NOMO-1 (cell line): ENCODE results near the gene KIF19.

Source experiments
- DNase-seq, 2 experiments: peaks; one replicate each; lab custom pipeline; 2025; ENCODE audit not compliant: unreplicated experiment in 2 of 2; lab: John Stamatoyannopoulos, UW

KIF19 gene

DNA sequence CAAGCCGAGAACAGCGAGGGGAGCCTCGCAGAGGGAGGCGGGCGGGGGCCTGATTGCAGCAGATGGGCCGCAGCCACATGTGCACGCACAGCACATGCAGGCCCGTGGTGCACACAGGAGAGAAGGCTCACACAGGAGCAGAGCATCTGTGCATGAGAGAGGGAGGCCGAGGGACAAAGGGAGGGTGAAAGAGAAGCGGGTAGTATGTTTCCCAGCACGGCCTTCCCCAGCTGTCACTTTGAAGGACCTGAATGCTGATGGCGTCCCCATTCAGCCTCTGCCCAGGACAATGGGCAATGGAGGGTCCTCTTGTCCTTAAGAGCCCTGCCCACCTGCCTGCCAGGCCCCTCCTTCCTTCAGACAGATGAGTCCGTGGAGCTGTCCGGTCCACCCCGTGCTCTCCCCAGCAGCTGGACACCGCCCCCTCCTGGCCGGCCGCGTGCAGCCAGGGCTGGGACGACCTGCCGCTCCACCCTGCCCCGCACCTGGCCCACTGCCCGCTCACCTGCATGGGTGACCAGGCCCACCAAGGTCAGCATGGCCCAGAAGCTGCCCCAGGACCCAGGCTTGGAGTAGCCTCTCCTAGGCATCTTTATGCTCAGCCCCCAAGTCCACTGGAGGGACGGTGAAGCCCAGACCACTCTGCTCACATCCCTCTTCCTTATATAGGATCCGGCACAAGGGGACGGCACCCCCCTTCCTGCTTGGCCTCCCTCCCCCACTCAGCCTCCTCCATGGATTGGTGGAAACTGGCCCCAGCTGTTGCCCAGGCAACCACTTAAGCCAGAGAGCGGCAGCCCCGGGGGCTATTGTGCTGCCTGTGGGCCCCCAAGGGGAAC, 35.4 kb downstream of the KIF19 start, which contains the start of gene BTBD17:
Gene BTBD17 (minus strand): TSS at position 639 of the 839 bp plus-strand sequence. CDS start 49 bp downstream, at position 590.
- no peak for DNase-seq

DNA sequence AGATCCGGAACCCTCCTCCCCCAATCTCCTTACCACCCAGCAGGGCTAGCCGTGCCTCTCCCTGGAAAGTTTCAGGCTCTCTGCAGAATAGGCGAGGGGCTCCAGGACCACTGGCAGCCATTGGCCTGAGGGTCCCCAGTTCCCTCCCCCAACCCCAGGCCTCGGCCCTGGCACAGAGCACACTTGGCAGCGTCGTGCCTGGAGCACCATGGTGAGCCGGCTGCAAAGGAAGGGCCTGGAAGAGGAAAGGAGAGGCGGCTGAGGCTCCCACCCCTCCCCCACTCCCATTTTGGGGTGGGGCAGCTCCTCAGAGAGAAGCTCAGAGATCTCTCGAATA, 36.0 kb downstream of the KIF19 start:
- no peak for DNase-seq

DNA sequence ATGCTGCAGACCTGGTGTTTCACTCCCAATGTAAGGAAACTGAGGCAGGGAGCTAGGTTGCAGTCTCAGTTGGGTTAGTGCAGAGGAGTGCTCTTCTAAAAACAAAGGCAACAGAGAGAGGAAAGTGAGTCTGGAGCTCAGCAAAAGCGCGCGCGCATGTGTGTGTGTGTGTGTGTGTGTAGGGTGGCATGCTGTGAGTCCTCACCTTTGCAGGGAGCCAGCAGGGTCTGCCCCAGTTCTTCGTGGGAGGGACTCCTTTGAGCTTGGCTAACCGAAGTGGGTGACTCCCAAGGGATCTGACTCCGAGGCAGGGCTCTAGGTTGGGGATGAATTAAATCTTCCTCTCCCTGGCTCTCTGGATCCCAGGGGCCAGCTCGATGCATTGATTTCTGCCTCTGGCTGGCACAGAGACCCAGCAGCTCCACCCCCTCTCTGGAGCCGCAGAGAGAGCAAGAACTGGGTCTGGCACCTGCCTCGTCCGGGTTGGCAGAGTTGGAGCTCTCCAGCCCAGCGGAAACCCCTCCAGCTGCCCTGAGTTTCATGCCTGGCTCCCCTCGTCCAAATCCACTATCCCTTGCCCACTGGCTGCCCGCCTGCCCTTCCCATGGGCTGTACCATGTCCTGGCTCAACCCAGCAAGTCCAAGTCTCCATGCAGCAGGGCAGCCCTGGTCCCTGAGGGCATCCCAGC, 36.9 kb downstream of the KIF19 start:
- DNase-seq, result no peak

DNA sequence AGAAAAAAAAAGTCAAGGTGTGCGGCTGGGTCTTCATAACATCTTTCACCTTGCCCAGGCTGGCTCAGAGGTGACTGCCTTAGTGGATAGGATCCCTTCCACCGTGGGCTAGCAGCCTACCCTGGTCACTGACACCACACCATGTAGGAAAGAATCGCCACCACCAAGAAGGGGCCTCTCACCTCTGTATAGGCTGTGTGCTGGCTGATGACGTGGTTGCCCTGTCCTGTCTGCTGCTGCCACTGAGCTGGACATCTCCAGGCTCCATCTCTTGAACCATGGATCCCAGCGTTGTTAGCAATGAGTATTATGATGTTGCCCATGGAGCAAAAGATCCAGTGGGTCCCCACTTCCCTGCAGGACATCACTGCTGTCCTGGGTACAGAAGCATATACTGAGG, 41.2 kb downstream of the KIF19 start, which contains the start of gene GPR142:
Gene GPR142 (plus strand): TSS at position 301 of the 400 bp plus-strand sequence. CDS start 2,035 bp downstream, outside the sequence.
- no peak for DNase-seq

DNA sequence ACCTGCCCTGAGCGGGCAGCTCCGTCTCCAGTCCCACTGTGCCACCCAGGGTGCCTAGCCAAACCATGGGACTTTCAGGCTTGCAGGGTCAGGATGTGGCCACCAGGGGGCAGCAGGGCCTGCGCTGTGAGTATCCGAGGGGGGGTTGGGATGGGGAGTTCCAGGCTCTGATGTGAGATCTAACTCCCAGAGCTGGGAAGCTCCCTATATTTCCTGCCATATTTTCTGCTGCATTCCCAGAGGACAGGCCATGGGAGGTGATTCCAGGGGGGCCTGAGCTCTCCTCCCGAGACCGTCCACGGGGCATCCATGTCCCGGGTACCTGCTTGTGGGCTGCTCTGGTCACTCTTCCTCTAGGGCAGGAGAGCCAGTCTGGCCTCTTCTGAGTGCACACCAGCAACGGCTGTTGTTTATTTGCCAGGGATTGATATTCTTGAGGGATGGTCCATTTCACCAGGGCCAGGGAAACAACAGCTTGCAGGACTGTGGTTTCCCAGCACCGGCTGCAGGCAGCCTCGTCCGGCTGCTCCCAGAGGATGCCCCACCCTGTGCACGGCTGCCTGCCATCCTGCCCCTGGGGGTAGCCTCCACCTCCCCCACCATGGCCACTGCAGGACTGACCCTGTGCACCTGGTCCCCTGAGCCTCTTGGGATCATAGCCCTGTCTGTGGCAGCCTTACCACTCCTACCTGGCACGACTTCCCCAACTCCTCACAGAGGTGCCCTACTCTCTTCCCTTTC, 42.5 kb downstream of the KIF19 start:
- peak in 1 of 2 experiments; percentile 24 for DNase-seq

DNA sequence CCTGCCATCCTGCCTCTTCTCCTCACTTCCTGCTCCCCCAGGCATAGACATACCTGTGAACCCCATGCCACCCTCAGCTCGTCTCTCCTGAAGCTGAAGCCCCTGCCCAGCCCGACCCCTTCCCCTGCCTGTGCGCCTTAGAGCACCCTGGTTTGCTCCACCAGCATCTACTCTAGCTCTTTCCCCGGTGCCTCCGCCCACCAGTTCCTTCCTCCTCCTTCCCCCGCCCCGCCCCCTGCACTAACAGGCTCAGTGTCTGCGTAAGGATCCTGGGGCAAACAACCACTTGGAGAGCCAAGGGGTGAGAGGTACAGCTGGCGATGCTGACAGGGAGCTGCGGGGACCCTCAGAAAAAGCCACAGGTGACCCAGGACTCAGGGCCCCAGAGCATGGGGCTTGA, 43.2 kb downstream of the KIF19 start:
- peak; percentile 23 to 62 for DNase-seq

DNA sequence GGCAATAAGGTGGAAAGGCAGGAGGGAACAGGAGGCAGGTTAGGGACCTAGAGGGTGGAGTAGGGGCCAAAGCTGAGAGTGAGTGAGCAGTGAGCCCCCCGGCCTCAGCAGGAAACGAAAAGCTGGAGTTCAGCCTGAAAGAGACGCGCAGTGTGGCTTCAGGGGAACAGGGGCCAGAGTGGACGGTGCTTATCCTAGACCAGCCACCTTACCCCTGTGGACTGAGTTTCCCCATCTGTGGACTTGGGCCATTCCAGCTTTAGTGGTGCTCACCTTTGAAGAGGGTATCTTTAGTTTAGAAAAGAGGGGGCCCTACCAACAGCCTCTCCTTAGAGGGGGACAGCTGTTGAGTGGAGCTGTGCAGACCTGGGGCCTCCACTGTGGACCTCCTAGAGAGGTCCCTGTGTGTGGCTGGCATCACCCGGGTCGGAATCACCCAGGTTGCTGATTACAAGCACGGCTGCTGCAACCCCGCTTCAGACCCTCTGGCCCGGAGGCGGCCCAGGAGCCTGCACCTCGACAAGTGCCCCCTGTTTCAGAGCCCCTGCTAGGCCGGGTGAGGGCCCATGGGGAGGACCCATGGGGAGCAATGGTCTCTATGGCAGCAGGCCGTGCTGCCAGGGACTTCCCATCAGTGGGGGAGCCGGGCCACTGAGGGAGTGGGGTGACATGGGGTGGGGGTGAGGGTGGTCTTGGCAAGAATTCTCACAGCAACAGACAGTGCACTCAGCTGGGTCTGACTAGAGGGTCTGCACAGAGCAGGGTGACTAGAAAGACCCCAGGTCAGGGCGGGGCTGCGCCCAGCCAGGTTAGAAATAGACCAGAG, 43.9 kb downstream of the KIF19 start:
- no peak for DNase-seq

DNA sequence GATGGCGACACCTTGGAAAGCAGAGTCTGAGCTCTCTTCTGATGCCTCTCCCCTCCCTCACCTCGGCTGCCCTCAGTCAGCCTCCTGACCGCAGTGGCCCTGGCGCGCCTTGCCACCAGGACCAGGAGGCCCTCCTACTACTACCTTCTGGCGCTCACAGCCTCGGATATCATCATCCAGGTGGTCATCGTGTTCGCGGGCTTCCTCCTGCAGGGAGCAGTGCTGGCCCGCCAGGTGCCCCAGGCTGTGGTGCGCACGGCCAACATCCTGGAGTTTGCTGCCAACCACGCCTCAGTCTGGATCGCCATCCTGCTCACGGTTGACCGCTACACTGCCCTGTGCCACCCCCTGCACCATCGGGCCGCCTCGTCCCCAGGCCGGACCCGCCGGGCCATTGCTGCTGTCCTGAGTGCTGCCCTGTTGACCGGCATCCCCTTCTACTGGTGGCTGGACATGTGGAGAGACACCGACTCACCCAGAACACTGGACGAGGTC, 45.7 kb downstream of the KIF19 start:
- DNase-seq, result no peak

DNA sequence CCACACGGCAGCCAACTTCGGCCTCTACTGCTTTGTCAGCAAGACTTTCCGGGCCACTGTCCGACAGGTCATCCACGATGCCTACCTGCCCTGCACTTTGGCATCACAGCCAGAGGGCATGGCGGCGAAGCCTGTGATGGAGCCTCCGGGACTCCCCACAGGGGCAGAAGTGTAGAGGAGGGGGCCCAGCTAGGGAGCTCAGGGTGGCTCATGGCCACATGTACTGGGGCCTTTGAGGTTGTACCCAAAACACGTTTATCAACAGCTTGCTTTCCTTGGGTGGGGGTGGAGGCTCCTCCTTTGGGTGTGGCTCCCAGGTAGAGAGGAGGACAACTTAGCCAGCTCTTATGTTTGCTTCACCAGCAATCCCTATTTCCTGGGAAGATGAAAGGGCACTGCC, 46.4 kb downstream of the KIF19 start:
- no peak for DNase-seq

DNA sequence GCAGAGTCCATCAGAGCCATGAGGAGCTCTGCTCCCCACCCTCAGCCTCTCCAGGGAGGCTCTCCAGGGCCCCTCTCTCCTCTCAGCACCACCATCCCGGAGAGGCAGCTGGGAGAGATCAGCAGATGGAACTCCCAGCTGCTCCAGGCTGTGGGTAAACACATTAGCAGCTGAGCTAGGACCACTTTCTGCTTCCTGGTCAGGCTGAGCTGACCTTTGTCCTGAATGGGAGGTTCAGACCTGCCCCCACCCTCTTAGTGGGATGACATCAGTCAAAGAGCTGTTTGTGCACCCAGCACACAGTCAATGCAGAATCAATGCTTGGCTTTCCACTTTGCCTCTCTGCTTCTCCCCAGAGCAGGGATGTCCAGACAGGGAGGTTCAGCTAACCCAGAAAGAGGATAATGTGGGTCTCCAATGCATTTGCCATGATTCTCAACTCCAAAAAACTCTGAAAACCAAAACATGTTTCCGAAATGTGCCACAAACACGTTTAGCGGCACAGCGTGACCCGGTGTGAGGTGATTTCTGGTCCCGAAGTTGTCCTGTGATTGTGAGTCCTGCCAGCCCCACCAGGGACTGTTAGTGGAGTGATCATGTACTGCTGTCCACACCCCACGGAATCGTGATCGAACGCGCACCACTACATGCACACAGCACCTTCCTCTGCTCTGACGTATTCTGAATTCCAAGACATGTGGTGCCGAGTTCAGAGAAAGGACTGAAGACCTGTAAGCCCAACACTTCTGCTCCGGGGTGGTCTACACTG, 48.0 kb downstream of the KIF19 start:
- DNase-seq, result no peak

DNA sequence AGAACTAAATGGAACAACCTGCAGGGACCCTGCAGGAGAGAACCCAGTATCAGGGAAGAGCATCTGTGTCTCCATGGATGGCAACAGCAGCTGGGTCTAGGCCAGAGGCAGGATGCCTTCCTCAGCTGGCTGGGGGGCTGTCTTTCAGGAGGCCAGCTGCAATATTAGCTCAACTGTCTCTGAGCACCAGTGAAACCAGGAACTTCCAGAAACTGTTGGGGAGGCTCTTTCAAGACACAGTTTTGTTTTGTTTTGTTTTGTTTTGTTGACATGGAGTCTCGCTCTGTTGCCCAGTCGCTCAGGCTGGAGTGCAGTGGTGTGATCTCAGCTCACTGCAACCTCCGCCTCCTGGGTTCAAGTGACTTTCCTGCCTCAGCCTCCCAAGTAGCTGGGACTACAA, 48.8 kb downstream of the KIF19 start:
- no peak for DNase-seq

DNA sequence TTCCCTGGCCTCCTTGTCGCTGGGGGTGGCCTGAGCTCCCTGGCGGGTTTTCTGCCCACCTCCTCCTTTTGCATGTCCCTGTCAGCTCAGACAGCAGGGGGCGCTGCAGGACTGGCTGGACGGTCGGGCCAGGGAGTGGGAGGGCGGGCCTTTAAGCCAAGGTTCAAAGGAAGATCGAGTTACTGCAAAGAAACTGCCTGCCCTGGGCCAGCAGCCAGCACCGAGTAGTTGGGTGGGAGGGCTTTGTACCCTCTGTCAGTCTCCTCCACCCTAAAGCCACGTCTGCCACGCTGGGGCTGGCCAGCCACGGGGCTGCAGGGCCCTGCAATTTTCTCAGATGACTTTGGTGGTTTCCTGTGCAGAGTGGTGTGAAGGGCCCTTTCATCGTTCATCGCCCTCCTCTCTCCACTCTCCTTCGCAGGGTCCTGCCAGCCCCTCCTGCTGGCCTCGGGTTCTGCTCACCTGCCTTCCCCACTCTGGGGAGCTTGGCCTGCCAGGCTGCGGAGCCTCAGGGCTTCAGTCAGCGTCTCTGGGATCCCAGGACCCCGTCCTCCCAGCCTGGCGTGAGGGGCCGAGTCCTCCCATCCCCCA, 53.6 kb downstream of the KIF19 start:
- peak; percentile 70 to 75 for DNase-seq

DNA sequence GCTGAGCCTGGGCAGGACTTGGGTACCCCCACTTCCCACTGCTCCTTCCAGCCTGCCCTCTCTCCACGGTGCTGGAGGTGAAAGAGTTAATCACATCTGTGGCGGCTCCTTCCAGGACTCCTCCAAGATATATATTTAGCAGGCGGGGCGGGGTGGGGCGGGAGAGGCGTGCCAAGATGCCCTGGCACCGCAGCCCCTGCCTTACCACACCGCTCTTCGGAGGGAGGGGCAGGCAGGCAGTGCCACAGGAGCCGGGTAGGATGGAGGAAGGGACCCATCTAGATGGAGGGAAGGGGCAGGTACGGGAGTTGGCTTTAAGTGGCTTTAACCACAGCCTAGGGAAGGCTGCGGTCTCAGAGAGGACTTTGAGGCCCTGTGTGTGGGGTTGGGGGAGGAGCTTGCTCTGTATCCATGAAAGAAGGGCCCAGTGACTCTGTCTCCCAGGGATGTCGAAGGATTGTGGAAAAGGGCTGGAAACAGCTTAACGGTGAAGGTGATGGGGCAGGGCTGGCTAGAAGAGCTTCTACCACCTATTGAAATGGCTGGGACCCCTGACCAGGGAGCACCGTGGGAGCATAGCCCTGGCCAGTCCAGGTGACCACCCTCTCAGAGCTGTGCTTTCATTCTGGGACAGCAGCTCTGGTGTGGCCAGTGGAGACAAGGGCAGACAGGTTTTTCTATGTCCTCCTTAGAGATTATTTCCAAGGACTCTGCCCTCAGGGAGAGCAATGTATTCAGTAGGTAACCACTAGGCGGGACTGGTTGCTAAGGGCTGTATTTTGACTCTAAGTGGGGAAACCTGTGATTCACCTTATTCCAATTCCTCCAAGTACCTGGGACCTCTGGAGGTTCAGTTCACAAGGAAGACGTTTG, 54.3 kb downstream of the KIF19 start:
- DNase-seq, result no peak

DNA sequence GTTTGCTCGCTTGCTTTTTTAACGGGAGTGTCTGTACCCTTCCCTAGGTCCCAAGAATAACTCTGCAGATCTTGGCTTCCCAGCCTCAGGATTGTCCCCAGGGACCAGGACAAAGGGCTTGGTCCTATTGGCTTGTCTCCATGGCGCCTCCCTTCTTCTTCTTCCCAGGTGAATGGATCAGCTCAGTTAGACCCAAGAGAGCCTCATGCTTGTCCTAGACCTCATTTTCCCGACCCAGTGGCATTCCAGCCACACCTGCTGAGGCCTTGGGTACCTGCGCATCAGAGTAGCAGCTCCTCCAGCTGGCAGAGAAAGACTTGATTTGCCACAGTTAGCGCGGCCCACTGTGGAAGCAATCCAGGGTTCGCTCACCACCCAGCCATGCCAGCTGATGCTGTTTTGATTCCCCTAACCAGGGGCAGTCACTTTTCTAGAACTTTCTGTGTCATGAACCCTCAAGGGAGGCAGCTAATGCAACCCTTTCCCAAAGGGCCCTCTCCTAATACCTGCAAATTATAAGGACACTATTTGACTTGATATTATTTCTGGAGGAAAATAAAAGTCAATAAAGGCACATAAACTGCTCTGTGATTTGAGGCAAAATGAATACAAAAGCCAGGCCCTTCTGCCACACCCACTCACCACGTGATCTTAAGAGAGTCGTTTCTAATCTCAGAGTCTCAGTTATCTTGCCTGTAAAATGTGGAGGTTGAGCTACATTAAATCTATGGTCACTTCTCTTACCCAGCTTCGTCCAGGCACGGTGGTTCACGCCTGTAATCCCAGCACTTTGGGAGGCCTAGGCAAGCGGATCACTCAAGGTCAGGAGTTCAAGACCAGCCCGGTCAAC, 55.2 kb downstream of the KIF19 start:
- DNase-seq, result no peak

DNA sequence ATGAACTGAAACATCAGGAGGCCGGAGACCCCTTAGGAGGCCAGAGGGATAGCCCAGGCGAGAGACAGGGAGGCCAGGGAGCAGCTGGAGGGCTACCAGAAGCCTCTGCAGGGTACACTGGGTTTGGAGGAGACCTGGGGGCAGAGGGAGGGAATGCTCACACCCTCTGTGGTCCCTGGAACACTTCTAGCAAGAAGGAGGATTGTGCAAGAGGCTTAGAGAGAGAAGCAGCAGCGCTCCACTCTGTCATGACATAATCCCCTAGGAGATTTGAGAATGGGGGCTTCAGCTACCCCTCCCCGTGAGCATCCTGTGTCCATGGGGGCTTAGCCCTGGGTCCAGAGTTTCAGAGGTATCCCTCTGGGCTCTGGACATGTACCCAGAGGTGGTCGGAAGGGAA, 57.1 kb downstream of the KIF19 start:
- no peak for DNase-seq

DNA sequence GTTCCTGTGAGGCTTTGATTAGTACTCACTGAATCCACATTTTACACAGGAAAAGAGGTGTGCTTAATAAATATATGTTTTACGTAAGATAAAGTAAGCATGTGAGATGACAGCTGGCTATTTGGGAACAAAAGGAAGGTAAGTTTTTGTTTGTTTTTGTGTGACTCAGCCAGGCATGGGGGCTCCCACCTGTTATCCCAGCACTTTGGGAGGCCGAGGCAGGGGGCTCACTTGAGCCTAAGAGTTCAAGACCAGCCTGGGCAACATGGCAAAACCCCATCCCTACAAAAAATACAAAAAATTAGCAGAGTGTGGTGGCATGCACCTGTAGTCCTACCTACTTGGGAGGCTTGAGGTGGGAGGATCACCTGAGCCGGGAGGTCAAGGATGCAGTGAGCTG, 59.2 kb downstream of the KIF19 start:
- DNase-seq, result no peak

DNA sequence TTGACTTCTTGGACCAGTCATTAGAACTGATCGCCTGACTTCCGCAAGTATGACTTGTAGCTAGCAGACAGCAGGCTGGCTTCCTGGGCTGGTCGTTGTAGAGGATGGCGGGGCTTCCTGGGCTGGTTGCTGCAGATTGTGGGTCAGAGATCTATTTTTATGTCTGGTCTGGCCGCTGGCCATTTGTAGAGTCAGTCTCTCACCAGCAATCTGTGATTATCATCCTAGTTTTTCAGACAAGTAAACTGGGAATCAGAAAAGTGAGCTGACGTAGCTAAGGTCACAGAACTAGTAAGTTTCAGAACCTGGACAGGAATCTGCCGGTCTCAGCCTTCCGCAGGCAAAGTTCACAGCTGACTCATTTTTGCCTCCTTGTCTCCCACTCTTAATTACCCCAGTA, 60.4 kb downstream of the KIF19 start:
- no peak for DNase-seq
